ENCODE data around the gene ARHGAP12.

- TF ChIP-seq PATZ1 (tag by site-specific recombination; IDR thresholded peaks at IDR 0.05): no peak
- no peak for TF ChIP-seq ZNF133 (tag by site-specific recombination; IDR thresholded peaks at IDR 0.05)
- no peak for TF ChIP-seq CTCF (tag by site-specific recombination; IDR thresholded peaks at IDR 0.05)
- no peak for TF ChIP-seq ZNF138 (tag by site-specific recombination; IDR thresholded peaks at IDR 0.05; ENCODE audit: borderline replicate concordance)
- no peak for TF ChIP-seq SP2 (tag by site-specific recombination; IDR thresholded peaks at IDR 0.05)
- no peak for TF ChIP-seq ZNF157 (tag by site-specific recombination; IDR thresholded peaks at IDR 0.05)
- no peak for TF ChIP-seq YY1 (tag by site-specific recombination; IDR thresholded peaks at IDR 0.05)
- TF ChIP-seq REST (tag by site-specific recombination; IDR thresholded peaks at IDR 0.05): no peak
- TF ChIP-seq ZNF776 (tag by site-specific recombination; IDR thresholded peaks at IDR 0.05; ENCODE audit: borderline replicate concordance): no peak
- no peak for TF ChIP-seq ZNF10 (tag by site-specific recombination; IDR thresholded peaks at IDR 0.05)
- TF ChIP-seq ZNF280C (tag by site-specific recombination; IDR thresholded peaks at IDR 0.05): no peak
- TF ChIP-seq ZNF311 (tag by site-specific recombination; IDR thresholded peaks at IDR 0.05; ENCODE audit: borderline replicate concordance): no peak
Measured at GRCh38 chr10:31912289-31912688, 16.3 kb downstream of the ARHGAP12 start.
